Measurements from ENCODE around the gene IDH2.

DNA sequence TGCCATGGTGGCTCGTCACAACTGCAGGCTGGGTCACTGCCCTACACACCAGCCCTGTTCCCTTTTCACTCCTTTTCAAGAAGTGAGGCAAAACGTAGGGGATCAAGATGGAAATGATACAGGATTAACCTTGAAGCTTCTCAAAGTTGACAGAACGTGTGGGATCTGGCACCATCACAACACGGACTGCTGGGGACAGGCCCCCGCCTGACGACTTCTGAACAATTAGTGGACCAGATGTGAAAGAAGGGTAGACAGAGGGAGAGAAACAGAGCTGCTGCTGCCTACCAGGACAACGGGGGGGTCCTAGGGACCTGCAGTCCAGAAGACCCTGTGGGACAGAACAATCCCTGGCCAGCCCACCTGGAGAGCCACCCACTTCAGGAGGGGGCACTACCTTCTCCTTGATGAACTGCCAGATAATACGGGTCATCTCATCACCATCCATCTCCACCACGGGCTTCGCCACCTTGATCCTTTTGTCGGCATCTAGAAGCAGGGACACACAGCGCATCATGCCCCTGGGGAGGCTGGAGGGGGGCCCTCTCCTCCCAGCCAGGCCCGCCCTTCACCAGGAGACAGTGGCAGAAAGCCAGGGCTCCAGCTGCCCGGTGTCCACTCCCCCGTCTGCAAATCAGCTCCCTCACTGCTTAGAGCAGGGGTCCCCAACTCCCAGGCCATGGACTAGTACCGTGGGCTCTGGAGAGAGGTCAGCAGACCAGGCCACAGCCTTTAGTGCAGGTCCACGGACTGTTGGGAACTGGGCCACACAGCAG is 10.9 kb downstream of the IDH2 start:
- TF ChIP-seq POLR2A (IDR thresholded peaks at IDR 0.05; ENCODE audit: low read length) = no peak
- no peak for TF ChIP-seq GATA1 (IDR thresholded peaks at IDR 0.05; ENCODE audit: low read depth, low read length)

Data from erythroblast (primary cell).